GM18520 (cell line): ENCODE results near the gene SMG6.
"Not testable (repeated sequence)": the region's sequence is repeated elsewhere in the genome, so short reads cannot be mapped to it uniquely, and the experiment has no call there.

ENCODE experiments used
- ATAC-seq: cut with Tn5 transposase; IDR thresholded peaks from one replicate; pipeline ENCODE4 v1.9.1; 2021; ENCODE audit not compliant: unreplicated experiment

SMG6 gene

GRCh38 chr17:2207815-2208515, 95.6 kb downstream of the SMG6 start:
- ATAC-seq = no peak

GRCh38 chr17:2204393-2204792, 99.2 kb downstream of the SMG6 start:
- ATAC-seq = no peak

GRCh38 chr17:2203818-2204217, 99.8 kb downstream of the SMG6 start:
- no peak for ATAC-seq

- no peak for ATAC-seq
Measured at GRCh38 chr17:2202996-2203575, 100.5 kb downstream of the SMG6 start.

GRCh38 chr17:2202302-2202995, 101.1 kb downstream of the SMG6 start:
- no peak for ATAC-seq

DNA sequence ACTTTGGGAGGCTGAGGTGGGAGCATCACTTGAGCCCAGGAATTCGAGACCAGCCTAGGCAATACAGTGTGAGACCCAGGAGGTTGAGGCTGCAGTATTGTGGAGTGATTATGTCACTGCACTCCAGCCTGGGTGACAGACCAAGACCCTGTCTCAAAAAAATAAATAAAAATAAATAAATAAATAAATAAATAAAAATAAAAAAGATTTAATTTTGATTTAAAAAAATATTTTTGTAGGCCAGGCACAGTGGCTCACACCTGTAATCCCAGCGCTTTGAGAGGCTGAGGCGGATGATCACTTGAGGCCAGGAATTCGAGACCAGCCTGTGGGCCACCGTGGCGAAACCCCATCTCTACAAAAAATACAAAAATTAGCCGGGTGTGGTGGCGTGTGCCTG, 104.2 kb downstream of the SMG6 start:
- ATAC-seq = not testable (repeated sequence)

GRCh38 chr17:2198927-2199326, 104.7 kb downstream of the SMG6 start:
- no peak for ATAC-seq

GRCh38 chr17:2197271-2197670, 106.3 kb downstream of the SMG6 start:
- no peak for ATAC-seq

DNA sequence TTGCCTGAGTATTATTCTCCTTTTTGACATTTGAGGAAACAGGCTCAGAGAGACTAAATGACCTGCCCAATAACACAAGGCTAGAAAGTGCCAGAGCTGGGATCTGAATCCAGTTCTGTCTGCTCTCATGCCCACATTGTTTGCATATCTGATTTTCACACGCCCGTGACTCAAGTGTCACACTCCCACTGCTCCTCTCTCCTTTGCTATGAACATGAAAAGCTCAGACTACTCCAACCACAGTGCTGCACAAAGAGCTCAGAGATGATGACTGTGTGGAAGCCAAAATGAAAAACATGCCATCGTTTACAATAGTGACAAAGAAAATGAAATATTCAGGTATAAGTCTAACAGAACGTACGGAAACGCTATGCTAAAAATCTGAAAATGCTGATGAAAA, 107.9 kb downstream of the SMG6 start:
- ATAC-seq = no peak

DNA sequence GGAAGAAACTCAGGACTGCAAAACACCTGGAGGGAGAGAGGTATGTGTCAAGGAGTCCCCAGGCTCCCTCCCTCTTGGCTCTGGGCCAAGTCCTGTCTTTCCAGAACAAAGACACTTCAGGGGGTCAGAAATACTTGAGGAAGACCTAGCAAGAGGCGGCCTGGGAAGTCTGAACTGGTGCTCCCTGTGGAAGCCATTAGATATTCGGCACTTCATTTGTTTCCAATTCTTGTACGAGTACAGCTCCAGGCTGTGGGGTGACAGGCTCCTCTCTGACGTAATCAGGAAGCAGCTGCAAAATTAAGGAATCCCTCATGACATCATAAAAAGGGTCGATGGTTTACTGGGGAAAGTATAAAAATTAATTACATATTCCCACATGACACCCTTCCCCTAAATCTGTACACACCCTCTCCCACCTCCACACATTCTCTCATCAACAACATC, 108.7 kb downstream of the SMG6 start:
- ATAC-seq = no peak

DNA sequence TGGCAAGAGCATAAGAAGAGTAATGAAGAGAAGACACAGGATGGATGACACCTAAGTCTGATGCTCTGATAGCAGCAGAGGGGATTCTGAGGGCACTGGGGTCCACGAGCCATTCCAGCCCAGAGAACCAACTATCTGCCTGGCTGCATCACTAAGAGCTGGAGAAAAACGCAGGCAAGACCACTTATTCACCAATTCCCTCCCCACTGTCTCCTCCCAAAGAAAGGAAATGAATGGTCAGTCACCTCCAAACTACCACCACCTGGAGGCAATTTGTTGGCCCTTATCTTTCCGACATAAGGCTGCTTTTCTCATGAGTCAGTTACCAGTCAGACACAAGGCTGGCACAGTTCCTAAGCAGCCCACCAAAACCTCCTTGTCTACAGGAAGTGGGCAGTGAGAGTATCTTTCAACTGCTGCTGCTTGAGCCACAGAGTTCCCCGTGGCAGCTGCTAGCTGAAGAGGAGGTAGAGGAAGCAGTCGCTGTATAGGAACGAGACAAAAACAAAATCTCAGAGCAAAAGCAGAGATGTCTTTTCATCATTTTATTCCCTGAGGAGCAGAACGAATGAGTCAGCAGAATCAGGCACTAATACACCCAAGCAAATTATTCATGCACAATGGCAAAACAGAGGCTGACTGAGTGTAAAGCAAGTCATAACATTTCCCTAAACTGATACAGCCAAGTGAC, 111.1 kb downstream of the SMG6 start:
- ATAC-seq = no peak

DNA sequence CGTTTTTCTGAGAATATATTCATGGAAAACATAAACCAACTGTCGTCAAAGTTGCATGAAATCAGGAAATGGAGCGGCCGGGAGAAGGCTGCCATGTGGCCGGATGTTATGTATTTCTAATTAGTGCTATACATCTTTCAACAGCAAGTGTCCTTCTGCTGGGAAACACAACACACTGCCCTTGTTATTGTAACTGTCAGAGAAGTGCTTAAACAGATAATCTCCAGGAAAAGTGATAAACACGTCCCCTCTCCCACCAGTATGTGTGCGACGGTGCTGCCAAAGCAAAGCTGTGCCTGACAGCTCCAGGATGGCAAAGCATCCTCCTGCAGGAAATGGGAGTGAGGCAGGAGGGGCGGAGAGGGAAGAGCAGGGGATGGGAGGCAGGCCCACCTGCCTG, 111.8 kb downstream of the SMG6 start:
- no peak for ATAC-seq

DNA sequence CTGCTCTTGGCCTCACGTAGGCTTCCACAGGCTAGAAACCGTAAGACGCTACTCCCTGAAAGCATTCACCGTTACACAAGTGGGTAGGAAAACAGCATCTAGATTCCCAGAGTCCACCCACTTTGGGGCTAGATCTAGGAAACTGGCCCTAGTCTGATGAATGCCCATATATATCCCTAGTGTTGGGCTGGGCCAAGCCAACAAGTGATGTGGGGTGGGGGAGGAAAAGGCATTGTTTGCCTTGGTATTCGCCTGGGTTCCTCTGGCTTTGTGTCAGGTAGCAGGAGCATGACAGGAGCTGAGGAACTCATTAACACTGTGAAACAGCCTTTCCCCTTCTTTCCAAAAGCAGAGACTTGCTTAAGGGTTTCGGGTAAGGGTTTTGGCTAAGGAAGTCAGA, 112.4 kb downstream of the SMG6 start:
- ATAC-seq = no peak

GRCh38 chr17:2190014-2190413, 113.6 kb downstream of the SMG6 start:
- no peak for ATAC-seq

DNA sequence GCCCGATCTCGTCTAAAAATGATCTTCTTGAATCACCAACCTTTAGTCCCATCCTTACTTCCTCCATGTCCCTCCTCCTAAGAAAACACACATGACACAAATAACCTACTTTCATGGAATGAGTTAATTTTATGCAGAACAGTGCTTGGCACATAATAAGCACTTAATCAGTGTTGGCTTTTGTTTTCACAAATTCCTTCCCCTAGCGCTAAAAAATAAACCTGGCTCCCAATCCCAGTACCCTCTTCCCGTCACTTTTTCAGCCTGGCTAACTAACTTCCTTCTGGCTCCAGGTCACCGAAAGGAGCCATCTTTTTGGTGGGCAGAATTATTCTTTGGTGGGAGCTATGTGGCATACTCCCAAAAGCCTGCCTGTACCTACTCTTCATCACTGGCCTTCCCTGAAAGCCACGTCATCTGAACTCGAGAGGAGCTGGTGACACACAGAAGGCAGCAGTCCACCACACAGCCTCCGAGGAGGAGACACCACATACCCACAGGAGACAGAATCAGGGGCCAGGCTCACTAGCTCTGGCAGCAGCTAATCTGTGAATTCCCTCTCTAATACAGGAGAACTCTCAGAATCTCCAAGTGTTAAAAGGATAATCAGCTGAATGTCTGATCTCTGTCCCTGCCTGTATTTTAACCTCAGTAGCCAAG, 114.5 kb downstream of the SMG6 start:
- no peak for ATAC-seq

GRCh38 chr17:2187758-2188157, 115.8 kb downstream of the SMG6 start:
- no peak for ATAC-seq

GRCh38 chr17:2186937-2187336, 116.6 kb downstream of the SMG6 start:
- ATAC-seq = no peak

- ATAC-seq = no peak
Measured at GRCh38 chr17:2184993-2185931, 118.3 kb downstream of the SMG6 start.

DNA sequence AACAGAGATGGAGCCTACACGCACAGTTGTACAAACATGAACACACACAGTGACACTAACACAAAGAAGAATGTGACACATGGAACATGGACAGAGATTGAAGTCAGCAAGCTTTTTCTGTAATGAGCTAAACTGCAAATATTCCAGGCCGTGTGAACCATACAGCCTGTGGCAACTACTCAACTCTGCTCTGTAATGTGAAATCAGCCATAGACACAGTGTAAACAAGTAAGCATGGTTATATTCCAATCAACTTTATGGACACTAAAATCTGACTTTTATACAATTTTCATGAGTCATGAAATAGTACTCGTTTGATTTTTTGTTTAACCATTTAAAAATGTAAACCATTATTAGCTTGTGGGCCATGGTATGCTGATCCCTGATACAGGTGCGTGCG, 120.2 kb downstream of the SMG6 start:
- ATAC-seq = no peak

- no peak for ATAC-seq
Measured at GRCh38 chr17:2181897-2182448, 121.6 kb downstream of the SMG6 start.
